Vagina (tissue), 2 donors: ENCODE data around the gene TRIM3.

Source experiments
- CTCF ChIP-seq, 3 experiments: fragments of 450-650 bp in 2 of 3; fragments of 200-600 bp in 1 of 3; sonication (generic) in 1 of 3; IDR thresholded peaks; one replicate each; pipeline ENCODE4 v1.5.1; 2017 to 2019; ENCODE audit warnings: antibody characterized with exemption in 3 of 3, mild to moderate bottlenecking in 2 of 3, moderate library complexity in 2 of 3
- POLR2A ChIP-seq, 2 donors: fragments of 450-650 bp; IDR thresholded peaks; one replicate each; pipeline ENCODE4 v1.6.1; 2017; ENCODE audit warnings: antibody characterized with exemption in 2 of 2, mild to moderate bottlenecking in 2 of 2, moderate library complexity in 2 of 2
- POLR2AphosphoS5 ChIP-seq, 2 donors: sonication (generic); formaldehyde crosslinking; IDR thresholded peaks; one replicate each; pipeline ENCODE4 v1.9.0; 2017; ENCODE audit warnings: antibody characterized with exemption in 2 of 2, mild to moderate bottlenecking in 2 of 2, low read depth in 1 of 2; ENCODE audit not compliant: insufficient read depth in 1 of 2

- TF ChIP-seq CTCF (IDR thresholded peaks at IDR 0.05) (no peak), POLR2AphosphoS5 (IDR thresholded peaks at IDR 0.05; ENCODE audit: insufficient read depth in 1 of 2, low read depth in 1 of 2) (no peak), POLR2A (IDR thresholded peaks at IDR 0.05) (no peak)
Observed at GRCh38 chr11:6486256-6486655, 12.5 kb upstream of the TRIM3 start.
